Amniotic stem cell (primary cell): Measurements from ENCODE around the gene PHKG1.
"Not testable (repeated sequence)": the region's sequence is repeated elsewhere in the genome, so short reads cannot be mapped to it uniquely, and the experiment has no call there.

Source experiments
- DNase-seq: peaks from one replicate; lab custom pipeline; 2025; lab: John Stamatoyannopoulos, UW

PHKG1 gene

DNA sequence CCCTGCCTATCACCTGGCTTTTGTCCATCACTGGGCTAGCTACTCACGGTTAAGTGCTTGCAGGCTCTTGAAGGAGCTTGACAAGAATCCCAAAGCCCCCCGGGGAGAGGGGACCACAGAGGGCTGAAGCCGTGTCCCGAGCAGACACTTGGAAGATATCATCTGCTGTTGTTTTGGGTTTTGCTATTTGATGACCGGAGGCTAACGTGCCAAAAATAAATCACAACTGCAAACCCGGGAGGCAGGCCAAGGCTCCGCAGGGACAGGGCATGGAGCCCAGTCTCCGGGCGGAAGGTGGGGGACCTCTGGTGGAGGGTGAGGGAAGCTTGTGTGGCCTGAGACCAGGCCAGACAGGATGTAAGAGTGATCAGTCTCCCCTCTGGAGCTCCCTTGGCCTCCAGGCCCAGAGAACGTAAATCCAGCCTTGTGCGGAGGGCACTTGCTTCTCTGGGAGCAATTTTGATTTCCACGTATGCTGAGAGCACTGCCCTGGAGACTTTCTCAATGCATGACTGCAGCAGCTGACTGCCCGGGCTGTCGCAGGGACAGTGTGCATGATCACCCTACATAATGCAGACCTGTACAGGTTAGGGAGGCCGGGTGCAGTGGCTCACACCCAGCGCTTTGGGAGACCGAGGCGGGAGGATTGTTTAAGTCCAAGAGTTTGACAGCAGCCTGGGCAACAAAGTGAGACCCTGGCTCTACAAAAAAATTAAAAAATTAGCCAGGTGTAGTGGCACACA is at the start of gene PHKG1:
TSS of gene PHKG1 (minus strand) at position 164 of the 743 bp plus-strand sequence. CDS start 4,011 bp downstream, outside the sequence.
- peak; percentile 57 for DNase-seq

DNA sequence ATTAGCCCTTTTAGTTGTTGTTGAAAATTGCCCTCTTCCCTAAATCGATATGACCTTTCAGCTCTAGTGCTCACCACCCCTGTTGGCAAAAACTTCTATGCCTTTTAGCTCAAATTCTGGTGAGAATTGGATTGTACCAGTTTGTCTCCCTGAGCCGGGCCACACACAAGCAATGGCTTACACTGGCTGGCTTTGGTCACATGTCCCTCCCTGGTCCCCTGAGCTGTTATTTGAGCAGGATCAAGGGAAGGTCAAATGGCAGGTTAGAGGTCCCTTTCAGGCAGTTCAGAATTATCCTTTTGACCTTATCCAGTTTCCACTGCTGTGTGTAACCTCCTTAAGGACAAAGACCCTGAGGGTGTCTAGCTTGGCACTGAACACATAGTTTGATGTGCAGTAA is 38.3 kb upstream of the PHKG1 start:
- DNase-seq = not testable (repeated sequence)

DNA sequence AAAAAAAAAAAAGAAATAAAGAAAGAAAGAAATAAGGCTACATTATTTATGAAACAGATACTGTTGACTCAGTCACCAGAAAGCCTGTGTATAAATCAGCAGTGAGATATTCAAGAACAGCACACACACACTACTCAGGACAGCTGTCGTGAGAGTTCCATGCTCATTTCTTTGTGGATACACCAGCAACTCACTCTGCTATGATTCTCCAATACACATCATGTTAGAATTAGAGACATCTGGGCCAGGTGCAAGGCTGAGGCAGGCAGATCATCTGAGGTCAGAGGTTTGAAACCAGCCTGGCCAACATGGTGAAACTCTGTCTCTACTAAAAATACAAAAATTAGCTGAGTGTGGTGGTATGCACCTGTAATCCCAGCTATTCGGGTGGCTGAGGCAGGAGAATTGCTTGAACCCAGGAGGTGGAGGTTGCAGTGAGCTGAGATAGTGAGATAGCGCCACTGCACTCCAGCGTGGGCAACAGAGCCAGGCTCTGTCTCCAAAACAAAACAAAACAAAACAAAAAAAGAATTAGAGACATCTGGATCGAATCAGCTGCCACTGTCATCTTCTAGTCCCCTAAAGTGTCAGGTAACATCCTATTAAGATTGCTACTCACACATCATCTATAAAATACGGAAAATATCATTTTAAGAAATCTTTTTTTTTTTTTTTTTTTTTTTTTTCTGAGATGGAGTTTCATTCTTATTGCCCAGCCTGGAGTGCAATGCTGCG is 34.7 kb upstream of the PHKG1 start:
- no peak for DNase-seq

DNA sequence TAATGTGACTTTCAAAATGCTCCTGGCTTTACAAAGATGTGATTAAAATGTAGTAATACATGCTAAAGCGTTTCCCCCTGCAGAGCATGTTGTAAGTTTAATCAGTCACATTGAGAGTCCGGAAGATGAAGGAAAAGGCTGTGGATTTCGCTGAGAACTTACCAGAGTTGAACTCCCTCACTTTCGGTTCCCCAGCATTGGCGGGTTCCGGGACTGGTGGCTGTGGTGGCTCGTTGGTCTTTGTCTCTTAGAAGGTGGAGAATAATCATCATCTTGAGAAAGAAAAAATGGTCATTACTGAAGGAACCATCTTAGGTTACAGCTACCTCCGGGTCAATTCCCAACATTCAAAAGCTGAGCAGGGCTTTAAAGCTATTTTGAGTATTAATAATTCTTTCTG is 33.1 kb upstream of the PHKG1 start:
- no peak for DNase-seq

DNA sequence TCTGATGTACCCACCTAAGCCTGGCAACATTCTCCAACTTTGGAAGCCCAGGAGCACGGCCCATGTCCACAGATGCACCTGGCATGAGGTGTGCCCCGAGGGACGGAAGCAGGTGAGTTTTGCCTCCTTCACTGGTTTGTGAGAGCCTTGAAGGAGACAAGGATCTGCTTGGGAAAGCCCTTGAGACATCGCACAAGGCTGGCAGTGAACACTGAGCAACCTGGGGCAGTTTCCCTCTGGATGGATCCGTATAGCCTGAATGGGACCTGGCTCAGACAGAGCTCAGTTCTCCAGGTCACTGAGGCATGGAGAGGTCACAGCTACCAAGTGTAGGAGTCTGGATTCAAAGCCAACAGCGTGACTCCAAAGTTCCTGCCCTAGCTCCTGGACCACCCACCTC is 32.2 kb upstream of the PHKG1 start:
- no peak for DNase-seq

DNA sequence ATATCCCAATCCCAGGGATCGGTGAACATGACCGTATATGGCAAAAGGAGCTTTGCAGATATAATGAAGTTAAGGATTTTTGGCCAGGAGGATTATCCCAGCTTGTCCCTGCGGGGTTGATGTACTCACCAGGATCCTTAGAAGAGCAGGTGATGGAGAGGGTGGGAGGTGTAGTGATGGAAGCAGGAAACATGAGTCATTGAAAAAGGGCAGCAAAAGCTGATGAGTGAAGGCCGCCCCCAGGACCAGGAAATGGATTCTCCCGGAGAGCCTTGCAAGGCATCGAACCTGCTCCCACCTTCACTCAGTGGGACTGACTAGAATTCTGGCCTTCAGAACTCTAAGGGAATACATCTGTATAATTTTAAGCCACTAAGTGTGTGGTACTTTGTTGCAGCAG is 28.7 kb upstream of the PHKG1 start:
- no peak for DNase-seq

DNA sequence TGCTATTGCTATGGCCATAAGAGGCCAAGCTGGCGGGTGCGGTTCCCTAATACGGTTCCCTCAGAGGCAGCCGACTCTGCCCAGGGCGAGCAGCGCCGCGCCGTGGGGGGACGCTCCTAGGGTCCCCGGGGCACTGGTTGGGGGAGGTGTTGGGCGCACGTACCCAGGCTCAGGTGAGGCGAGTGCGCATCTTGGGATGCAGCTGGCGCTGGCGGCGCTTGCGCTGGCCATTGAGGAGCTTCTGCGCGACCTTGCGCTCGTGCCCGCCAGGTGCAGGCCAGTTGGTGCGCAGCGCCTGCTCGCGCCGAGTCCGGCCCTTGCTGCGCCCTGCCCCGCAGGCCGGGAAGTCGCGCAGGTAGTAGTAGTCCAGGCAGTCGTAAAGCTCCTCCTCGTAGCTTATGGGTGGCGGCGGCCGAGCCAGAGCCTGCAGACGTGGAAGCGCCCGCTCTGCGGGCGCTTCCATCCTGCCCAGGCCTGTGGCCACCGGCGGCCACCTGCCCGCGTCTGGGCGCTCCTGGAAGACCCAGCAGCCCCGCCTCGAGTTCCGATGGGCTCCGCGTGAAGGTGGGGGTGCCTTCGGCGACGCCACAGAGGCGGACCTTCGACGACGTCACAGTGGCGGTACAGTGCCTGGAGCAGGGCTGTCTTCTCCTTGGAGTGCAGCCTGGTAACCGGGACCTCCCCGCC is 23.2 kb upstream of the PHKG1 start, which contains the start of gene NUPR2:
TSS of gene NUPR2 (minus strand) at position 566 of the 687 bp plus-strand sequence. CDS start at position 463, 103 bp downstream.
- DNase-seq = no peak

DNA sequence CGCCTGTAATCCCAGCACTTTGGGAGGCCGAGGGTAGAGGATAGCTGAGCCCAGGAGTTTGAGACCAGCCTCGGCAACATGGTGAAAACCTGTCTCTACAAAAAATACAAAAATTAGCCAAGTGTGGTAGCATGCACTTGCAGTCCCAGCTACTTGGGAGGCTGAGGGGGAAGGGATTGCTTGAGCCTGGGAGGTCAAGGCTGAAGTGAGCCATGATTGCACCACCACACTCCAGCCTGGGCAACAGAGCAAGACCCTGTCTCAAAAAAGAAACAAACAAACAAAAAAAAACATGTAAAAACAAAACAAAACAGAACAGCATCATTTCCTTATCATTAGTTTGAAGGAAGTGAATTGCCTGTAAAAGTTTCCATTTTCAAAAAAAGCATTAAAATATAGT is 19.5 kb upstream of the PHKG1 start:
- not testable (repeated sequence) for DNase-seq

DNA sequence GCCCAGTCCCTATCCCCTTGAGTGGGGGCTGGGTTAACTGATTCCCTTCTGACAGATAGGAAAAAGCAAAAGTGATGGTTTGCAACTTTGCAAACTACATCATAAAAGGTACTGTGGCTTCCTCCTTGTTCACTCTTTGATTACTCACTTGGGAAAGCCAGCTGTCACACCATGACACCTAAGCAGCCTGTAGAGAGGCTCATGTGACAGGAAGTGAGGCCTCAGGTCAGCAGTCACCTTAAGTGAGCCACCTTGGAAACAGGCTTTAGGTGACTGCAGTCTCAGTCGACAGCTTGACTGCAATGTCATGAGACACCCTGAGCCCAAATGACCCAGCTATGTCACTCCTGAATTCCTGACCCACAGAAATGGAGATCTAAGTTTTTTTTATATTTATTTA is 17.9 kb upstream of the PHKG1 start:
- DNase-seq = no peak

DNA sequence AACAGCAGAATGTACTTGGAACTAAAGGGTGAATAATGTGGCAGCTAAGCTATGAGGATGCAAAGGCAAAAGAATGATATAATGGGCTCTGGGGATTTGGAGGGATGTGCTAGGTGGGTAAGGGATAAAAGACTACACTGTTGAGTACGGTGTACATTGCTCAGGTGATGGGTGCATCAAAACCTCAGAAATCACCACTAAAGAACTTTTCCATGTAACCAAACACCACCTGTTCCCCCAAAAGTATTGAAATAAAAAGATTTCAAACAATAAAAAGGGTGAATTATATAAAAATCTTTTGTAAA is 15.2 kb upstream of the PHKG1 start:
- no peak for DNase-seq

DNA sequence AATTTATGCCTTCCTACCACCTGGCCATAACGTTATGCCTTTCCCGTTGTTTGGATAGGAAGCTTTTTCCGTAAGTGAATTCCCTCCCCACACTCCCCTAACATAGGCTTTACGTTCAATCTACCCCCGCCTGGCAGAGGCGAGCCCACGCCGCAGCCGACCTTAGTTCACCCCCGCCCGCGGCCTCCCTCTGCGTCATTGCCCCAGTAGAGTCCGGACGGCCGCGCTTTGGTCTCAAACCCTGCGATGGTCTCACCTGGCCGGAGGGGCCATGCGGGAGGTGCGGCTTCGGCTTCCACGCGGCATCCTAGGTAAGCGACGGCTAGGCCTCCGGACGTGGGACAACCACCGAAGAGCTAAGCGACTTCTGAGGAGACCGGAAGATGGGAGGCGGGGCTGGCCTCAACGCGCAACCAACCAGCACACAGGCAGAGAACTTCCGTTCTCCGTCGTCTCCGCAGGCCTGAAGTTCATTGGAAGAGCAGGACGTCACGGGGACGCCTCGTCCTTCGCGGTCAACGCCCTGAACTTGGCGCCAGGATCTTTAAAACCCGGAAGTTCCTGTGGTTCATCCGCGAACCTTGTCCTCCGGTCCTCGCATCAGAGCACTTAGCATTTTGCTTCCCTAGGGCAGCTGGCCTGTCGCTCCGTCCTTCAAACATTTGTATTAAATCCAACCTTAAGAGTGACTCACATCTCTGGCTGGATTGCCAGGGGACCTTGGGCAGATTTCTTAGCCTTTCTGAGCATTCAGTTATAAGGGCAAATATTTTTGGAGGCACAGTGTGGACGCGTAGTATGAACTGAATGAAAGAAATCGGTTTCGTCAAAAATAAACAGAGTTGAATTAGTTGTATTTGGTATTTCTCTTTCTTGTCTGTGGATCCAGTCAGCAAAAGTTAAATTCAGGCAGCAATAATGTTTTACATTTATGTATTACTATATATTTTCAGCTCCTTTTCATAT is 13.6 kb upstream of the PHKG1 start, which contains the start of gene CHCHD2:
TSS of gene CHCHD2 (minus strand) at position 369 of the 966 bp plus-strand sequence. CDS start at position 306, 63 bp downstream.
- peak; percentile 97 for DNase-seq

DNA sequence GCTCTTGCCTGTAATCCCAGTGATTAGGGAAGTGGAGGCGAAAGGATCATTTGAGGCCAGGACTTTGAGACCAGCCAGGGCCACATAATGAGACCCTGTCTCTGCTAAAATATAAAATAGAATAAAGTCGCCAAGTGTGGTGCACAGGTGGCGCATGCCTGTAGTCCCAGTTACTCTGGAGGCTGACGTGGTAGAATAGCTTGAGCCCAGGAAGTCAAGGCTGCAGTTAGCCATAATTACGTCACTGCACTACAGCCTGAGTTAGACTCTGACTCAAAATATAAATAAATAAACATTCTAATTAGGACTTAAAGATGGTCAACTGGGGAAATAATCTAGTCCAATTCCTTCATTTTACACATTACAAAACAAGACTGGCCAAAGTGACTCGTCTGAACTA is 12.8 kb upstream of the PHKG1 start:
- DNase-seq = peak; percentile 67

DNA sequence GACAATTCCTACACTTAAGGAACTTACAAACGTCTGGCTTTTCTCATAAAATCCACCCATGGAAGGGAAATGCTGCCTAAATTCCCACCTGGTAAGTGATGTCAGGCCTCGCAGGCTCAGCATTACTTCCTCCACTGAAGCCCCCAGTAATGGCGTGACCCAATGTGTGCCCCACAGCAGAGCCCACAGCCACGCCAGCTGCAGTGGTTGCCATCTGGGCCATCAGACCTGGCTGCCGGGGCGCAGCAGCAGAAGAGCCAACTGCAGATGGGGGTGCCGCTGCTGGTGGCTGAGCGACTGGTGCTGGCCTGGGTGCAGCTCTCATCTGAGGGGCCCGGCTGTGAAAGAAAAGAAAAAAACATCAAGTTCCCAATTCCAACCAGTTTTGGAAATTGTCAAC is 11.4 kb upstream of the PHKG1 start:
- not testable (repeated sequence) for DNase-seq

DNA sequence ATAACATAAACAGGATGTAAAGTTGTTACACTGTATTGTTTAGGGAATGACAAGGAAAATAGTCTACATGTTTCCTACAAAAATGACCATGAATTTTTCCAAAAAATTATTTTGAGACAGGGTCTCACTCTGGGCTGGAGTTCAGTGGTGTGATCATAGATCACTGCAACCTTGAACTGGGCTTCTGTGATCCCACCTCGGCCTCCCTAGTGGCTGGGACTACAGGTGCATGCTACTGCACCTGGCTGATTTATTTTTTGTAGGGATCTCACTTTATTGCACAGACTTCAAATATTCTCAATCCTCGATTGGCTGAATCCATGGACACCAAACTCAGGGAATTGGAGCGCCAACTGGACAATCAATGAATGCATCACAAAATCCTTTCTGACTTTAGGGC is 6.9 kb upstream of the PHKG1 start:
- DNase-seq = no peak

DNA sequence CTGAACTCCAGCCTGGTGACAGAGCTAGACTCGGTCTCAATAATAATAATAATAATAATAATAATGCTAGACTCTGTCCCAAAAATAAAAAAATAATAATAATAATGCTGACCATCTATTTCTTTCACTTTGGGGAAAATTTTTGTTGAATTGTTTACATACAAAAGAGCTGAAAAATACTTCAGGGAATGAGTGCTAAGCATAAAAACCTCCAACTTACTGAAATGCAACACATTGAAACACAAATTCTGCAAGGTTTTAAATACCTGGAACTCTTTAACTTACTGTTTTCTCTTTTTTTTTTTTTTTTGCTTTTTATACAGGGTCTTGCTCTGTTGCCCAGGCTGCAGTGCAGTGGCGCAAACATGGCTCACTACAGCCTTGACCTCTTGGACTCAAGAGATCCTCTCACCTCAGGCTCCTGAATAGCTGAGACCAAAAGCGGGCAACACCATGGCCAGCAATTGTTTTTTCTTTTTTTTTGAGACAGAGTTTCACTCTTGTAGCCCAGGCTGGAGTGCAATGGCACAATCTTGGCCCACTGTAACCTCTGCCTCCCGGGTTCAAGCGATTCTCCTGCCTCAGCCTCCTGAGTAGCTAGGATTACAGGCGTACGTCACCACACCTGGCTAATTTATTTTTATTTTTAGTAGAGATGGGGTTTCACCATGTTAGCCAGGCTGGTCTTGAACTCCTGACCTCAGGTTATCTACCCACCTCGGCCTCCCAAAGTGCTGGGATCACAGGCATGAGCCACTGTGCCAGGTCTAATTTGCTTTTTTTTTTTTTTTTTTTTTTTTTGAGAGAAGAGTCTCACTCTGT is 5.6 kb upstream of the PHKG1 start:
- DNase-seq = not testable (repeated sequence)

DNA sequence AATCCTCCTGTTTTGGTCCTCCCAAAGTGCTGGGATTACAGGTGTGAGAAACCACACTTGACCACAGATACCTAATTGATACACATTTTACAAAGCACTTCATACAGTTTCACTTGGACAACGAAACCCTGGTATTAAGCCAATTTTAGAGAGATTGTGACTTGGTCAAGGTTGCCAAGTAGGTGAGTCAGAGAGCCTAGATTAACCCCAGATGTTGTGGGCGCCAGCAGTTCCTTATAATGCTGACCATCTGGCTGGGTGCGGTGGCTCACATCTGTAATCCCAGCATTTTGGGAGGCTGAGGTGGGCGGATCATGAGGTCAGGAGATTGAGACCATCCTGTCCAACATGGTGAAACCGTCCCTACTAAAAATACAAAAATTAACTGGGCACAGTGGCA is 4.9 kb upstream of the PHKG1 start:
- DNase-seq = peak; percentile 36

DNA sequence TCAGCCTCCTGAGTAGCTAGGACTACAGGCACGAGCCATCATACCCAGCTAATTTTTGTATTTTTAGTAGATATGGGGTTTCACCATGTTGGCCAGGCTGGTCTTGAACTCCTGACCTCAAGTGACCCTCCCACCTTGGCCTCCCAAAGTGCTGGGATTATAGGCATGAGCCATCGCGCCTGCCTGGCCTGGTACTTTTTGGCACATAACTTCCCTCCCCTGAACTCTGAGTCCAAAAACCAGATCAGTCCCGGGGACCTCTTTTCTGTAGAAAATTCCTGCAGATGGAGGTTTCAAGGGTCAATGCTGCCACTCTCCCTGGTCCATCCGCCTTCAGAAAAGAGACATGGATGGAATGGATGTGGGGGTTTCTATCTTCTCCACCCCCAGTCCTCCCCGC is 364 bp downstream of the PHKG1 start:
- DNase-seq = not testable (repeated sequence)

DNA sequence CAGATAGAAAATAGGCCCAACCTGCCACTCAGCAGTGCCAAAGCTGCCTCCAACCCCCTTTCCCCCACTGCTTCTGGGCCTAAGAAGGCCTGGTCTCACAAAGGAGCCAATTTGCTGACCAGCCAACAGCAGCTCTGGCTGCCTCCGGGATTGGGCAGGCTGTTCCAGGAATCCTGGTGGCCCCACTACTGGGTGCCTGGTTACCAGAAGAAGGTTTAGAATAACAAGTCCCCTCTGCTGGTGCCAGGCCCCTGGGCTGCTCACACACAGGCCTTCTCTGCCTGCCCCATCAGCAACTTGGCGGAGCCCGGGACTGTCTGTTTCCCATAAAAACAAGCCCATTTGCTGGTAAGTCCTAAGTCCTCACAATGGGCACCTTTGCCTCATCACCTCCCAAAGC is 1.2 kb downstream of the PHKG1 start:
- DNase-seq = no peak

DNA sequence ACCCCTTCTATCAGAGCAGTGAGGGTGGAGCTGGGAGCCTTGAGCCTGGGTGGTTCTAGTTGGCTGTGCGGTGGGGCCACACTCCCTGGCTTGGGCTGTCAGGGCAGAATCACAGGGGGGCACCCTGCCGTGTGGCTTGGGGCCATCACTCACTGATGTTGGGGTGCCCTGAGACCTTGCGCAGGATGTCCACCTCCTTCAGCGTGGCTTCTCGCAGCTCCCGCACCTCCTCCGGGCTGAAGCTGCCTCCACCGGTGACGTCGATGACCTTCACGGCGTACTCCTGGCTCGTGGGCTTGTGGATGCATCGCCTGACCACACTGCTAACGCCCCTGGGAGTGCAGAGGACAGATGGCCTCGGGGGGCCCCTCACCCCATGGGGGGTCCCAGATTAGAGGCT is 5.3 kb downstream of the PHKG1 start:
- DNase-seq = no peak

DNA sequence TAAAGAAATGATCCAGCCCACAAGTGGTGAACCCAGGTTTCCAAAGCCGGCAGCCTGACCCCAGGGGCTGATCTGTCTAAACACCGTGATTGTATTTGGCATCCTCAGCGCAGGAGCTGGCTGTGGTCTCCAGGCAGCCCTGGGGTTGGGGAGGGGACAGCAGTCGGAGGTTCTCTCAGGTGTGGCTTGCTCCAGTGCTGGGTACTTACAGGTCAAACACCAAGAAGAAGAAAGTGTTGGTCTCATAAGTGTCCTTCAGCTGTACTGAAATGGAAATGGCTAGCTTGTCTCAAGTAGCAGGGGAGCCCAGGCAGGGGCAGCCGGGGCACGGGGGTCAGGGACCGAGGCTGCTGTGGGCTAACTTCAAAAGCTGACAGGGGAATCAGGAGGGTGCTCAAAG is 6.0 kb downstream of the PHKG1 start:
- no peak for DNase-seq
